HepG2 (cell line): ENCODE data around the gene SCAMP3. TPM values are rescaled to one million over a fixed set of nuclear protein-coding genes. Genes with fewer than 3 reads are reported as not detected.
A peak's percentile ranks its signal among the peaks of the same experiment; 100 is the strongest.

Experiments
- ATAC-seq: fragments of 200-7000 bp; cut with Tn5 transposase; 3 replicates; pipeline ENCODE4 v1.9.1; 2020; ENCODE audit warnings: mild to moderate bottlenecking, moderate library complexity
- BruUV-seq: library from RNA; stranded (reverse); fragments of 400-500 nt; replicated peaks from 2 replicates; lab custom pipeline; 2021; lab: Mats Ljungman, UMichigan
- CTCF ChIA-PET: fragments of 300-600 bp; formaldehyde crosslinking; extraction: SDS; loops from one replicate; lab custom pipeline; 2021; ENCODE audit warnings: low total read pairs, inconsistent platforms, low intra/inter-chr PET ratio; lab: Yijun Ruan, JAX
- POLR2A ChIA-PET: fragments of 350-600 bp; sonication (Branson Sonifier 250); formaldehyde crosslinking; loops from one replicate; lab custom pipeline; 2020; ENCODE audit warnings: antibody characterized with exemption, inconsistent platforms; lab: Yijun Ruan, JAX
- DNase-seq: peaks from one replicate; pipeline ENCODE4 v3.0.0-alpha.2; 2015; ENCODE audit warnings: low spot score
- FAIRE-seq: peaks from 3 replicates; lab custom pipeline; 2011; peaks lifted over from hg19 to GRCh38; lab: Jason Lieb, UNC
- H2AFZ ChIP-seq: one replicate; pipeline ENCODE4 v1.6.1; 2011; ENCODE audit warnings: low read length, inconsistent platforms
- H3K27ac ChIP-seq: fragments of 300-600 bp; 3 replicates; pipeline ENCODE4 v1.8.0; 2011; ENCODE audit warnings: mixed run types, mild to moderate bottlenecking, mixed read lengths, low read length, inconsistent platforms; ENCODE audit not compliant: insufficient read depth; ENCODE audit errors: extremely low read length
- H3K27me3 ChIP-seq, 2 experiments: fragments of 200-600 bp in 1 of 2; 2 replicates in 1 of 2; 3 replicates in 1 of 2; pipeline versions ENCODE4 v1.6.0 to v1.8.0; 2011; ENCODE audit warnings: low read length in 2 of 2, mild to moderate bottlenecking in 2 of 2, moderate library complexity in 2 of 2, inconsistent platforms in 1 of 2; ENCODE audit not compliant: insufficient read depth in 2 of 2, control insufficient read depth in 1 of 2
- H3K36me3 ChIP-seq, 2 experiments: fragments of 200-600 bp in 1 of 2; replicated peaks in 1 of 2; 2 replicates in 1 of 2; 3 replicates in 1 of 2; pipeline versions ENCODE4 v1.5.1 to v1.8.0; 2011; ENCODE audit warnings: low read length in 2 of 2, inconsistent platforms in 1 of 2; ENCODE audit not compliant: insufficient read depth in 2 of 2, control insufficient read depth in 1 of 2
- H3K4me1 ChIP-seq: 2 replicates; pipeline ENCODE4 v1.5.1; 2012; ENCODE audit warnings: low read length, inconsistent platforms; ENCODE audit not compliant: insufficient read depth
- H3K4me2 ChIP-seq: 2 replicates; pipeline ENCODE4 v1.6.0; 2011; ENCODE audit warnings: low read depth, low read length, inconsistent platforms
- H3K4me3 ChIP-seq, 3 experiments: fragments of 200-600 bp in 1 of 3; sonication (generic), shearing (Covaris generic) in 1 of 3; replicated peaks in 1 of 3; 2 replicates each; pipeline ENCODE4 v1.5.1; 2011 to 2016; ENCODE audit warnings: low read length in 3 of 3, inconsistent platforms in 2 of 3, low read depth in 2 of 3, mild to moderate bottlenecking in 2 of 3, control low read depth in 1 of 3, mixed read lengths in 1 of 3; ENCODE audit not compliant: insufficient read depth in 1 of 3
- H3K79me2 ChIP-seq: one replicate; pipeline ENCODE4 v1.6.1; 2011; ENCODE audit warnings: low read length, inconsistent platforms; ENCODE audit not compliant: insufficient read depth
- H3K9ac ChIP-seq: 2 replicates; pipeline ENCODE4 v1.6.0; 2011; ENCODE audit warnings: mild to moderate bottlenecking, low read depth, low read length, inconsistent platforms; ENCODE audit not compliant: insufficient read depth
- H3K9me3 ChIP-seq: 2 replicates; pipeline ENCODE4 v1.5.1; 2012; ENCODE audit warnings: mild to moderate bottlenecking, low read length
- H4K20me1 ChIP-seq: 2 replicates; pipeline ENCODE4 v1.6.0; 2011; ENCODE audit warnings: inconsistent platforms, mild to moderate bottlenecking, low read length, moderate library complexity; ENCODE audit not compliant: insufficient read depth
- HNRNPLL ChIP-seq: fragments of 200-400 bp; formaldehyde crosslinking; IDR thresholded peaks from 2 replicates; pipeline ENCODE4 v1.6.1; 2017; ENCODE audit warnings: mild to moderate bottlenecking, low read depth, low read length; ENCODE audit not compliant: poor library complexity, severe bottlenecking
- MED8 ChIP-seq: sonication (generic); formaldehyde crosslinking; IDR thresholded peaks from 2 replicates; pipeline ENCODE4 v1.8.1; 2023; ENCODE audit warnings: mild to moderate bottlenecking, missing genetic modification reagents; ENCODE audit not compliant: insufficient replicate concordance
- POLR2AphosphoS5 ChIP-seq: IDR thresholded peaks from 2 replicates; pipeline ENCODE4 v1.6.1; 2012; ENCODE audit warnings: low read depth, low read length
- SIN3B ChIP-seq: fragments of 150-350 bp; IDR thresholded peaks from 2 replicates; pipeline ENCODE4 v1.6.1; 2014; ENCODE audit warnings: low read length
- TBX2 ChIP-seq: sonication (generic); formaldehyde crosslinking; IDR thresholded peaks from 2 replicates; pipeline ENCODE4 v1.5.0; 2020; ENCODE audit warnings: missing genetic modification reagents, mild to moderate bottlenecking, borderline replicate concordance
- YY1 ChIP-seq: IDR thresholded peaks from 2 replicates; pipeline ENCODE4 v1.6.1; 2011; ENCODE audit warnings: low read length, low read depth, moderate library complexity, mild to moderate bottlenecking; ENCODE audit not compliant: insufficient read depth, insufficient replicate concordance
- ZBTB3 ChIP-seq: sonication (generic); formaldehyde crosslinking; IDR thresholded peaks from 2 replicates; pipeline ENCODE4 v1.4.0; 2020; ENCODE audit warnings: low read depth, mild to moderate bottlenecking, moderate library complexity, missing genetic modification reagents, borderline replicate concordance
- ZBTB34 ChIP-seq: sonication (generic); formaldehyde crosslinking; IDR thresholded peaks from 2 replicates; pipeline ENCODE4 v1.8.0; 2022; ENCODE audit warnings: mild to moderate bottlenecking, missing genetic modification reagents
- ZNF317 ChIP-seq: sonication (generic); formaldehyde crosslinking; IDR thresholded peaks from 2 replicates; pipeline ENCODE4 v1.5.0; 2020; ENCODE audit warnings: mild to moderate bottlenecking, missing genetic modification reagents
- ZNF574 ChIP-seq: sonication (generic); formaldehyde crosslinking; IDR thresholded peaks from 2 replicates; pipeline ENCODE4 v1.4.0; 2020; ENCODE audit warnings: missing genetic modification reagents
- ZNF629 ChIP-seq: sonication (generic); formaldehyde crosslinking; conservative IDR thresholded peaks from 2 replicates; pipeline ENCODE4 v1.5.0; 2020; ENCODE audit warnings: missing genetic modification reagents
- WGBS: methylation state at CpG from one replicate; pipeline ENCODE4 v1.1.6; 2017; ENCODE audit warnings: low lambda C conversion rate; 5-methylcytosine and 5-hydroxymethylcytosine counted together
- in situ Hi-C: cut with HindIII; loops from 2 replicates; pipeline ENCODE4 v1.10.0; 2017; ENCODE audit warnings: low pct_unique_long_range_greater_than_20kb; ENCODE audit not compliant: extremely low pct_ligation_motif_present
- intact Hi-C: fragments of 100-400 bp; cut with micrococcal nuclease; formaldehyde crosslinking; loops from one replicate; pipeline ENCODE4 v1.10.0; 2022; ENCODE audit not compliant: unreplicated experiment
- polyA plus RNA-seq, 8 experiments: library from polyadenylated mRNA; depleted of rRNA in 3 of 8; stranded (reverse) in 7 of 8; unstranded in 1 of 8; fragments of >200 nt; fragmentation: Illumina TruSeq in 4 of 8; extraction: Trizol in 4 of 8; gene quantifications; 2 replicates each; pipeline versions ENCODE4 v1.2.1 to v1.2.3, GENCODE V29; 2011 to 2016; ENCODE audit warnings: low read depth in 4 of 8, missing spikeins in 1 of 8, mixed read lengths in 1 of 8; ENCODE audit not compliant: insufficient read depth in 1 of 8
- total RNA-seq, 5 experiments: library from RNA; depleted of rRNA; stranded (reverse); fragments of >200 nt; fragmentation: Illumina TruSeq; extraction: Trizol; gene quantifications; 2 replicates each; pipeline ENCODE4 v1.2.3, GENCODE V29; 2016; ENCODE audit warnings: low read depth in 1 of 5

The SCAMP3 gene
- total and polyA plus RNA-seq, 2 of the 13 experiments (the other 11 are each of a cell fraction or from before 2014, with no cell fraction given), result 46.8 to 83.3 TPM

GRCh38 chr1:155241841-155242264 lies 20.3 kb downstream of the SCAMP3 start:
- H3K9ac ChIP-seq, result no peak overlapping the region
- POLR2A ChIA-PET, result interaction anchor here (0.6 to 1.9 kb wide), 4 partner anchors 10 to 337 kb away, joined by 3 to 8 read pairs (median 6); partner anchors contain the start of gene CLK2
- no peaks in the 10 kb centered on the region for H3K79me2 ChIP-seq
- CTCF ChIA-PET, result interaction anchor here (1.2 kb wide), 1 partner anchor 9 kb away, joined by 3 read pairs; no protein-coding TSS in a partner anchor
- ATAC-seq (no peak), FAIRE-seq (no peak), DNase-seq (no peak)
- H2AFZ ChIP-seq, result peak overlapping the region; percentile 97
- peaks cover 15% of the 10 kb centered on the region for H3K4me1 ChIP-seq
- 97% methylated on average over 3 of the region's 4 CpGs for WGBS
- H3K27ac ChIP-seq, result no peak overlapping the region
- H3K4me2 ChIP-seq, result peak overlapping the region; percentile 73
- no peaks in the 10 kb centered on the region for H3K9me3 ChIP-seq
- peaks cover 2 to 3% of the 10 kb centered on the region in 2 experiments; a peak in 1 of 5 replicates for H3K36me3 ChIP-seq
- H3K4me3 ChIP-seq, result no peak overlapping the region
- no TSS peak for BruUV-seq
- intact Hi-C loops, result no loop called here
- TF ChIP-seq YY1, result no peak
- peak; percentile 67 for TF ChIP-seq ZNF629 (CRISPR knock-in tag)
- TF ChIP-seq ZBTB3, result no peak
- TF ChIP-seq HNRNPLL, result no peak
- TF ChIP-seq, all 625 proteins: peak for 1
- Histone ChIP-seq H3K27me3 (no peaks in the 10 kb centered on the region), H4K20me1 (no peaks in the 10 kb centered on the region)
- in situ Hi-C loops, result loop anchor here (10.0 kb wide), 1 partner anchor 353 kb away; no protein-coding TSS in a partner anchor

- Histone ChIP-seq H3K4me1 (peaks cover 15% of the 10 kb centered on the region), H2AFZ (peak overlapping the region; percentile 97), H3K27ac (no peak overlapping the region), H3K27me3 (no peaks in the 10 kb centered on the region), H3K79me2 (no peaks in the 10 kb centered on the region), H4K20me1 (no peaks in the 10 kb centered on the region), H3K9ac (peak overlapping the region; percentile 62), H3K4me3 (peak overlapping the region; percentile 48 to 63 (median 61)), H3K4me2 (peak overlapping the region; percentile 73), H3K36me3 (peaks cover 2 to 3% of the 10 kb centered on the region in 2 experiments; a peak in 1 of 5 replicates), H3K9me3 (no peaks in the 10 kb centered on the region)
- in situ Hi-C loops, result loop anchor here (10.0 kb wide), 1 partner anchor 354 kb away; no protein-coding TSS in a partner anchor
- FAIRE-seq (peak; percentile 83), ATAC-seq (peak; percentile 87), DNase-seq (peak; percentile 80)
- no TSS peak for BruUV-seq
- ChIA-PET CTCF (interaction anchor here (1.2 kb wide), 1 partner anchor 10 kb away, joined by 3 read pairs; no protein-coding TSS in a partner anchor), POLR2A (interaction anchor here (0.6 to 1.9 kb wide), 5 partner anchors 9 to 337 kb away, joined by 3 to 8 read pairs (median 5); partner anchors contain the start of gene CLK2)
- 27% methylated on average over 1 of the region's 4 CpGs for WGBS
- intact Hi-C loops, result no loop called here
- TF ChIP-seq MED8 (CRISPR knock-in tag), result no peak
- TF ChIP-seq TBX2, result no peak
- no peak for TF ChIP-seq ZBTB34 (CRISPR knock-in tag)
- TF ChIP-seq ZNF317 (CRISPR knock-in tag), result 0 out of 2 replicates have a peak, but pooled peaks have one; percentile 39
- no peak for TF ChIP-seq POLR2AphosphoS5
- peak; percentile 85; the same call in 1 of the 2 replicates for TF ChIP-seq SIN3B
- TF ChIP-seq ZNF574 (CRISPR knock-in tag), result peak; percentile 86
Observed at GRCh38 chr1:155241069-155241679, 21.0 kb downstream of the SCAMP3 start.
